Kasumi-1 (cell line): ENCODE data around the gene PAX8.
A peak's percentile ranks its signal among the peaks of the same experiment; 100 is the strongest.
"Not testable (repeated sequence)": the region's sequence is repeated elsewhere in the genome, so short reads cannot be mapped to it uniquely, and the experiment has no call there.

Source experiments
- DNase-seq, 2 experiments: peaks; one replicate each; lab custom pipeline; 2025; lab: John Stamatoyannopoulos, UW

PAX8 gene

GRCh38 chr2:113278742-113279139, at the start of gene PAX8:
PAX8 (minus strand) TSS chr2:113278921; CDS start chr2:113278394, 527 bp downstream.
- no peak for DNase-seq

- DNase-seq, result no peak
Observed at GRCh38 chr2:113328043-113328442, 49.3 kb upstream of the PAX8 start.

DNA sequence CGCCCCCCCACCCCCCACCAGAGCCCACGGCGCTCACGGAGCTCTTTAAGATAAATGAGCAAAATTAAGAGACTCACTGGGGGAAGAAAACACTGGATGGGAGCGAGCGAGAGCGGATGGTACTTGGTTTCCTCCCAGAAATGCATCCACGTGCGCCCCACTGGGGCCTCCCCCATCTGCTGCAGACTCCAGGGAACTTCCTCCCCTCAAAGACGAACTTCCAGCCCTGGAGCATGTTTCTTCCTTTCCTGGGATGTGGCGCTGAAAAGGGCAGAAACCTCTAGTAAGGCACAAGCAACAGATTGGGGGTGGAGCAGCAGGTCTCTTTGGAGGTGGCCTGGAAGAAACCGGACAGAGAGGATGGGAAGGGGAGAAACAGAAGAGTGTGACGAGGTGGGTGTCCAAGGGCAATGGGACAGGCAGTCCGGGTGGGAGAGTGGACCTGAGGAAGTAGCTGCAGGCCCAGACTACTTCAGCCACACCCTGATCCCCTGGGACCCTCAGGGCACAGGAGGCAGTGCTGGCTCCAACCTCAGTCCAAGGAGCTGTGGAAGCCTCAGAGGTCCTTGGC, 46.5 kb upstream of the PAX8 start:
- not testable (repeated sequence) for DNase-seq

DNA sequence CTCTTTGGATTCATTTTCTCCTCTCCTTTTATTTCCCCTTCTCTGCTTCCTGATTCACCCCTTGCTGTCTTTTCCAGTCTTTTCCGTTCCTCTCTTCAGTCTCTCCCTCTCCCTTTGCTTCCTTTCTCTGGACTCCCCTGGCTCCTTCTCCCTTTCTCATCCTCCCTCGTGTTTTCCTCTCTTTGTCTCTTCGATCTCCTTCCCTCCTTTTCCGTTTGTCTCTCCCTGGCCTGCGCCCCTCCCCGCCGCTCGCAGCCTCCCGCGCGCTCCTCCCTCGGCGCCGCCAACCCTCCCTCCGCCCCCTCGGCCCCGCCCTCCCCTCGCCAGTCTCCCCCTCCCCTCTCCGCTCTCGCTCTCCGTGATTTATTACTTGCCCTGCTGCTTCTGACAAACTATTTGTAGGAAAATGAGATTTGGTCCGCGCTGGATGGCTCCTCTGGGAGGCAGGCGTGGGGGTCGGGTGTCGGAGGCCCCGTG, 46.0 kb upstream of the PAX8 start:
- peak; percentile 34 to 44 for DNase-seq

- DNase-seq, result not testable (repeated sequence)
Observed at GRCh38 chr2:113323129-113323528, 44.4 kb upstream of the PAX8 start.

DNA sequence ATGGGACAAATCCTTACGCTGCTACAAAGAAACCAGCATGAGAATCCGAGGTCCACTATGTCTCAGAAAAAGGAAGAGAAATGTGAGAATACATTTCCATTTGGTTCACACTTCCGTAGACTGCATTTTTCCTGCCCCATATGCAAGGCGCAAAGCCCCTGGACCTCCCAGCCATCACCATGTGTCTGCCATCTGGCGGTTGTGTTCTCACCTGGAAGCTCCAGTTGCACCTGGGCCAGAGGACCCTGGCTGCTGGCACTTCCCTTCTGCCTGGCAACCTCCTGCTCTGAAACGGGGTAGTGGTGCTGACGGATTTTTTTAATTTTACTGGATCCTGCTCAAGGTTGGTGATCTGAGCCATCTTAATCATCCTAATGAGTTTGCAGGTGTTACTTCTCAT, 41.4 kb upstream of the PAX8 start:
- not testable (repeated sequence) for DNase-seq

- not testable (repeated sequence) for DNase-seq
Observed at GRCh38 chr2:113318941-113319340, 40.2 kb upstream of the PAX8 start.

GRCh38 chr2:113316085-113316484, 37.4 kb upstream of the PAX8 start:
- DNase-seq, result no peak

DNA sequence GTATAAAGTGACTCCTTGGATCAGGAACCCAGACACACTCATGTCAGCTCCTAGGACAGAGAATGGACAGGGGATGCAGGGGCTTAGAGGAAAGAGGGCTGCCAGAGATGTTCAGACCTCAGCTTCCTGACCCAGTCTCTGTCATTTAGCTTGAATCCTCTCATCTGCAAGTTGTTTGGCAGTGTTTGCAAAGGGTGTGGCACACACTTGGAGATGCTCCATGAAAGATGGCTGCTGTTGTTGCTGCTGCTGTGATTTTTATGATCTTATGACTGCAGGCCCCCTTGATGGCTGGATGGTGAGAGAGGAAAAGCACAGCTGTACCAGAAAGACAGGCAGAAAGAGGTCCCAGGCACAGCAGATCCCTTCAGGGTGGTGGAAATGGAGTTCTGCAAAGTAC, 35.9 kb upstream of the PAX8 start:
- not testable (repeated sequence) for DNase-seq

GRCh38 chr2:113314176-113314575, 35.5 kb upstream of the PAX8 start:
- not testable (repeated sequence) for DNase-seq

- DNase-seq, result not testable (repeated sequence)
Observed at GRCh38 chr2:113311781-113312180, 33.1 kb upstream of the PAX8 start.

DNA sequence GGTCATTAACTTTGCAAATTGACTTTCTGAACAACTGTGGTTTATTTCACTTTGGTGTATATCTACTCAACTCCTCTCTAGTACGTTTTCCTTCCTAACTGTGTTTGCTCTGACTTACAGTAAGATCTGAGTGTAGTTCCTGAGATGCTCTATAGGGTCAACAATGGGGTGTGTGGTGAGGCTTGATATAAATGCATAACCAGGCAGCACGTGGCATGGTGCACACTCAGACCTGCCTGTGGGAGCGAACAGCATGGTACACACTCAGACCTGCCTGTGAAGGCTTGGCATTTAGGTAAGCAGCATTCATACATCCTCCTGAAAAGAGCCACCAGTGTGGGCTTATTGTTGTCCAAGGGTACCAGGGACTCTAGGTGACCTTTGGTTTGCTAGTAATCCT, 32.5 kb upstream of the PAX8 start:
- DNase-seq, result peak in 1 of 2 experiments; percentile 11

DNA sequence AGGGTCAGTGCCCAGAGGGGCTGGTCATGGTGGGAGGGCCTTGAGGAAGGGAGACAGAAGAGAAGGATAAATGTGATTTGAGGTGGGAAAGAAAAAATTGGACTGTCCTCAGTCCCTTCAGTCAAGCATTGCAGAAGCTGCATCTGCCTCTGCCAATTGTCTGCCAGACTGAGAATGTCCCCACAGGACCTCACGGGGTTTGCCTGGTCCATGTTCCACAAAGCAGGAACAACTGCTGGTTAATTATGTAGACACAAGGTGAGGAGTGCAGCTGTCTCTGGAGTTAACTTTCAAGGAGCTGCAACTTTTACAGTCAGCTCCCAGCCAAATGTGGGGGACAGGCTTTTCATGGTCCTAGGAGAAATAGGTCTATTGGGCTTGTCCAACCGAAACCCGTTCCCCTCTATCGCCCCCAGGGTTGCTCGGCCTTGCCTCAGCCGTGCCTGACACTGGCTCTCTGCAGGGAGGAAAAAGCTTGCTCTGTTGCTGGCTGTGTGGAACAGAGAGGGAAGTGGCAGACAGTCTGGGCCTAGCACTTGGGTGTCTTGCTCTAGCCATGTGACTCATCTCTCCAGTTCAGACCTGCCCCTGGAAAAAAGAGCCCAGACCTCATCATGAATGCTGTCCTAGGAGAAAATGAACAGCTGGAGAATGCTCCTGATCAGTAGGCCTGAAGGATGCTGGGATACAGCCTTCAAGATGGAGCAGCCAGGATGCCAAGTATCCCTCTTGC, 31.1 kb upstream of the PAX8 start:
- peak; percentile 70 to 77 for DNase-seq

GRCh38 chr2:113308784-113309183, 30.1 kb upstream of the PAX8 start:
- DNase-seq, result not testable (repeated sequence)

DNA sequence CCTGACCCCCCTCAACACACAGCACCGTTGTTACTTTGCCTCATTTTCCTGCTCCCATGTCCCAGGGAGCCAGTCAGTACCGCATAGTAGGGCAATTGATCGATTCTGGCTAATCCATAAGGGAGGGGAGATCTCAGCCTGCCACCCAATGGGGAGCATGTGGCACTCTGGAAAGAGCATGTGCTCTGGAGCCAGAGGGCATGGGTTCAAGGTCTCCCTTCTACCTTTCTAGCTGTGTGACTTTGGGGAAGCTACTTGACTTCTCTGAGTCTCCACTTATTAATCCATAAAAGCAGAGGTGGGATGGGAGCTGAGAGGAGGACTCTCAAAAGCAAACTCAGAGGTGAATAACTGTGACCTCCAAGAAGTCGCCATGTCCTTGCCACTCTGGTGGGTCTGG, 27.5 kb upstream of the PAX8 start:
- DNase-seq, result not testable (repeated sequence)

- not testable (repeated sequence) for DNase-seq
Observed at GRCh38 chr2:113305749-113306148, 27.0 kb upstream of the PAX8 start.

- DNase-seq, result no peak
Observed at GRCh38 chr2:113305146-113305545, 26.4 kb upstream of the PAX8 start.

DNA sequence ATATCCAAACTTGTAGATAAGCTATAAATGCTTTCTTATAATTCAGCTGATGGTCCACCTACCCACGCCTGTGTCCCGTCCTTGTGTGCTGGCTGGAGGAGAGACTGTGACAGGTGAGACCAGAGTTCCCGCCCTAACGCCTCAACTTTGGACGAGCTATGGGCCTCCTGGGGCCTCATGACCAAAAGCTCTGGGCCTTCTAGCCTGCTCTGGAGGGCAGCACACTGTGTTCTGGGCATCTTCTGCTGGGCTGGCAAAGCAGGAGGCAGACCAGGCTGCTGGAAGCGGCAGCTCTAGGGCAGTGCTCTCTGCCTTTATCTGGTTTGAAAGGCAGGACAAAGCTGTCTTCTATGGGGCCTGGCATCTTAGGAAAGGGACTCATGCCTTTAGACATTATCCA, 26.0 kb upstream of the PAX8 start:
- no peak for DNase-seq

- not testable (repeated sequence) for DNase-seq
Observed at GRCh38 chr2:113302216-113302980, 23.7 kb upstream of the PAX8 start.

- no peak for DNase-seq
Observed at GRCh38 chr2:113300281-113300680, 21.6 kb upstream of the PAX8 start.

DNA sequence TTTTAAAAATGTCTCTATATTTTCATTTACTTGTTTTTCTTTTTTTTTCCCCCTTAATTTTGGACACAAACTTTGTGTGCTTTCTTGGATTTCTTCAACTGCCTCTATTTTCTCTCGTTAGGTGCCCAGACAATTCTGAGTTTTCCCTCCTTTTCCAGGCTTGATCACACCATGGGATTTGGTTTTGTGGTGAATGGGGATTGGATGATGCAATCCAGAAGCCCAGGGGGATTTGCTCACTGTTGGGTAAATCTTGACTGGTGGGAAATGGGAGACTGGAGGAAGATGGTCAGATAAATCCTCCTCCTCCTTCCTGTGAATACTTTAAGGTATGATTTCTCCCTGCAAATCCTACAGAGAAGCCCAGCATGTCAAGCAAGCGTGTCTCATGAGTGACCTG, 19.5 kb upstream of the PAX8 start:
- DNase-seq, result no peak

- DNase-seq, result peak in 1 of 2 experiments; percentile 18
Observed at GRCh38 chr2:113297590-113297989, 18.9 kb upstream of the PAX8 start.

DNA sequence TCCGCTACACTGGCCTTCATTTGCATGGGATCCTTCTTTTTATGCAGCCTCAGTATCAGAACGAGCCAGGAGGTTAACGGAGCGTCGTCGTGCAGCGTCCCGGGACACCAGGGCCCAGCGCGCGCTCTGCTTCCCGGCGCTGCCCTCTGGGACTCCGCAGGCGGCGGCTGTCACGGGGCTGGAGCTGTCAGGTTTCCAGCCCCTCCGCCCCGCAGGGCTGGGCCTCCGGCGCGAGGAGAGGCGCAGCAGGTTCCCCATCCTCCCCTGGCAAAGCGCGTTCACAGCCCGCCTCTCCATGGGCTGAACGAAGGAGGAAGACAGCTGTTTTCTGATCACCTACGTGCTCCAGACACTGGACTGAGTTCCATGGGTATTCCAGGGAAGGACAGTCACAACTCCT, 12.5 kb upstream of the PAX8 start:
- no peak for DNase-seq
